ENCODE data around the gene SUN5.

Gene SUN5

GRCh38 chr20:33026779-33027759, 22.8 kb upstream of the SUN5 start:
- no peak for DNase-seq (ENCODE audit: low spot score)

- no peak for DNase-seq (ENCODE audit: low spot score)
Measured at GRCh38 chr20:33026072-33026778, 22.0 kb upstream of the SUN5 start.

GRCh38 chr20:33025318-33025876, 21.2 kb upstream of the SUN5 start:
- no peak for DNase-seq (ENCODE audit: low spot score)

GRCh38 chr20:33024609-33025317, 20.5 kb upstream of the SUN5 start:
- DNase-seq (ENCODE audit: low spot score): no peak

GRCh38 chr20:33024243-33024560, 20.0 kb upstream of the SUN5 start:
- DNase-seq (ENCODE audit: low spot score): no peak

GRCh38 chr20:33023439-33024242, 19.4 kb upstream of the SUN5 start:
- DNase-seq (ENCODE audit: low spot score): no peak

- DNase-seq (ENCODE audit: low spot score): no peak
Measured at GRCh38 chr20:33022694-33023438, 18.6 kb upstream of the SUN5 start.

- DNase-seq (ENCODE audit: low spot score): no peak
Measured at GRCh38 chr20:33022289-33022688, 18.1 kb upstream of the SUN5 start.

GRCh38 chr20:33021879-33022278, 17.6 kb upstream of the SUN5 start:
- DNase-seq (ENCODE audit: low spot score): no peak

- no peak for DNase-seq (ENCODE audit: low spot score)
Measured at GRCh38 chr20:33020278-33021161, 16.3 kb upstream of the SUN5 start.

GRCh38 chr20:33019465-33020277, 15.4 kb upstream of the SUN5 start:
- DNase-seq (ENCODE audit: low spot score): no peak

GRCh38 chr20:33018169-33018931, 14.1 kb upstream of the SUN5 start:
- DNase-seq (ENCODE audit: low spot score): no peak

GRCh38 chr20:33017542-33017941, 13.3 kb upstream of the SUN5 start:
- no peak for DNase-seq (ENCODE audit: low spot score)

GRCh38 chr20:33016581-33017109, 12.4 kb upstream of the SUN5 start:
- DNase-seq (ENCODE audit: low spot score): no peak

GRCh38 chr20:33015700-33016580, 11.7 kb upstream of the SUN5 start:
- no peak for DNase-seq (ENCODE audit: low spot score)

- no peak for DNase-seq (ENCODE audit: low spot score)
Measured at GRCh38 chr20:33015114-33015484, 10.9 kb upstream of the SUN5 start.
